SK-N-SH treated with all-trans-retinoic acid at 6 μM for 48 hours (cell line): Measurements from ENCODE around the gene POLR3B.

Experiments used
- ATAC-seq: fragments of 200-7000 bp; cut with Tn5 transposase; 3 replicates; pipeline ENCODE4 v1.9.1; 2020; ENCODE audit warnings: mild to moderate bottlenecking, moderate library complexity
- BACH2 ChIP-seq: fragments of 250-450 bp; sonication (Bioruptor Pico); IDR thresholded peaks from 2 replicates; pipeline ENCODE4 v1.9.0; 2021; ENCODE audit warnings: mild to moderate bottlenecking, borderline replicate concordance
- CREB5 ChIP-seq: fragments of 250-450 bp; sonication (Bioruptor Pico); IDR thresholded peaks from 2 replicates; pipeline ENCODE4 v1.5.1; 2020; ENCODE audit warnings: low read depth, mild to moderate bottlenecking, moderate library complexity
- CSDC2 ChIP-seq: fragments of 250-450 bp; sonication (Bioruptor Pico); IDR thresholded peaks from 2 replicates; pipeline ENCODE4 v1.5.0; 2020; ENCODE audit warnings: mild to moderate bottlenecking, moderate library complexity
- ESRRG ChIP-seq: fragments of 250-450 bp; sonication (Bioruptor Pico); IDR thresholded peaks from 2 replicates; pipeline ENCODE4 v1.6.1; 2021; ENCODE audit warnings: mild to moderate bottlenecking
- GLIS3 ChIP-seq: fragments of 250-450 bp; sonication (Bioruptor Pico); IDR thresholded peaks from 2 replicates; pipeline ENCODE4 v1.5.0; 2020; ENCODE audit warnings: mild to moderate bottlenecking, moderate library complexity
- ISL1 ChIP-seq: fragments of 250-450 bp; sonication (Bioruptor Pico); IDR thresholded peaks from 2 replicates; pipeline ENCODE4 v2.1.2; 2022; ENCODE audit warnings: mild to moderate bottlenecking, moderate library complexity
- OSR1 ChIP-seq: fragments of 250-450 bp; sonication (Bioruptor Pico); IDR thresholded peaks from 2 replicates; pipeline ENCODE4 v1.8.0; 2022; ENCODE audit warnings: moderate library complexity, mild to moderate bottlenecking, inconsistent platforms
- PPARA ChIP-seq: fragments of 250-450 bp; sonication (Bioruptor Pico); IDR thresholded peaks from 2 replicates; pipeline ENCODE4 v1.5.0; 2020; ENCODE audit warnings: mild to moderate bottlenecking, borderline replicate concordance
- RARB ChIP-seq: fragments of 250-450 bp; sonication (Bioruptor Pico); IDR thresholded peaks from 2 replicates; pipeline ENCODE4 v1.8.0; 2021; ENCODE audit warnings: mild to moderate bottlenecking, moderate library complexity
- SNAI2 ChIP-seq: fragments of 250-450 bp; sonication (Bioruptor Pico); IDR thresholded peaks from 2 replicates; pipeline ENCODE4 v1.5.0; 2020; ENCODE audit warnings: mild to moderate bottlenecking, moderate library complexity
- TCF4 ChIP-seq: fragments of 250-450 bp; sonication (Bioruptor Pico); IDR thresholded peaks from 2 replicates; pipeline ENCODE4 v1.8.0; 2021; ENCODE audit warnings: mild to moderate bottlenecking, moderate library complexity, borderline replicate concordance
- ZC3H10 ChIP-seq: fragments of 250-450 bp; sonication (Bioruptor Pico); IDR thresholded peaks from 2 replicates; pipeline ENCODE4 v1.5.1; 2021; ENCODE audit warnings: mild to moderate bottlenecking, moderate library complexity
- ZFP3 ChIP-seq: fragments of 250-450 bp; sonication (Bioruptor Pico); IDR thresholded peaks from 2 replicates; pipeline ENCODE4 v1.5.0; 2020; ENCODE audit warnings: mild to moderate bottlenecking, moderate library complexity
- ZFP30 ChIP-seq: fragments of 450-650 bp; formaldehyde crosslinking; IDR thresholded peaks from 2 replicates; pipeline ENCODE4 v1.5.0; 2022; ENCODE audit warnings: mild to moderate bottlenecking, moderate library complexity
- ZNF8 ChIP-seq: fragments of 450-650 bp; formaldehyde crosslinking; IDR thresholded peaks from 2 replicates; pipeline ENCODE4 v1.5.0; 2020; ENCODE audit warnings: mild to moderate bottlenecking, moderate library complexity
- TF ChIP-seq, protein P1 (sequence below): fragments of 250-450 bp; sonication (Bioruptor Pico); IDR thresholded peaks from 2 replicates; pipeline ENCODE4 v1.8.0; 2020; ENCODE audit warnings: mild to moderate bottlenecking, moderate library complexity, borderline replicate concordance
- TF ChIP-seq, protein P2 (sequence below): fragments of 250-450 bp; sonication (Bioruptor Pico); IDR thresholded peaks from 2 replicates; pipeline ENCODE4 v1.5.1; 2021; ENCODE audit warnings: mild to moderate bottlenecking, moderate library complexity
- TF ChIP-seq, protein P3 (sequence below): fragments of 250-450 bp; sonication (Bioruptor Pico); IDR thresholded peaks from 2 replicates; pipeline ENCODE4 v1.5.0; 2020; ENCODE audit warnings: mild to moderate bottlenecking, moderate library complexity

Gene POLR3B

DNA sequence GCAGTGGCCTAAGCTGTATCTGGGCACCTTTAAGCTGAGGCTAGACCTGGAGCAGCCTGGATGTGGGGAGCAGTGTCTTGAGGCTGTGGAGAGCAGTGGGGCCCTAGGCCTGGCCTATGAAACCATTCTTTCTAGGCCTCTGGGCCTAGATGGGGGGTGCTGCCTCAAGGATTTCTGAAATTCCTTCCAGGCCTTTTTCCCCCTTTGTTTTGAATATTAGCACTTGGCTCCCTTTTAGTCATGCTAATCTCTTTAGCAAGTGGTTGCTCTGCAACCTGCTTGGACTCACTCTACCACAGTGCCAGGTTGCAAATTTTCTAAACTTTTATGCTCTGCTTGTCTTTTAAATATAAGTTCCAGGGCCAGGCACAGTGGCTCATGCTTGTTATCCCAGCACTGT, 183.7 kb downstream of the POLR3B start:
- TF ChIP-seq CSDC2 (CRISPR knock-in tag) = no peak
- TF ChIP-seq, all 23 proteins: peak for 0
- ATAC-seq = no peak

- no peak for ATAC-seq
- TF ChIP-seq, protein P1, sequence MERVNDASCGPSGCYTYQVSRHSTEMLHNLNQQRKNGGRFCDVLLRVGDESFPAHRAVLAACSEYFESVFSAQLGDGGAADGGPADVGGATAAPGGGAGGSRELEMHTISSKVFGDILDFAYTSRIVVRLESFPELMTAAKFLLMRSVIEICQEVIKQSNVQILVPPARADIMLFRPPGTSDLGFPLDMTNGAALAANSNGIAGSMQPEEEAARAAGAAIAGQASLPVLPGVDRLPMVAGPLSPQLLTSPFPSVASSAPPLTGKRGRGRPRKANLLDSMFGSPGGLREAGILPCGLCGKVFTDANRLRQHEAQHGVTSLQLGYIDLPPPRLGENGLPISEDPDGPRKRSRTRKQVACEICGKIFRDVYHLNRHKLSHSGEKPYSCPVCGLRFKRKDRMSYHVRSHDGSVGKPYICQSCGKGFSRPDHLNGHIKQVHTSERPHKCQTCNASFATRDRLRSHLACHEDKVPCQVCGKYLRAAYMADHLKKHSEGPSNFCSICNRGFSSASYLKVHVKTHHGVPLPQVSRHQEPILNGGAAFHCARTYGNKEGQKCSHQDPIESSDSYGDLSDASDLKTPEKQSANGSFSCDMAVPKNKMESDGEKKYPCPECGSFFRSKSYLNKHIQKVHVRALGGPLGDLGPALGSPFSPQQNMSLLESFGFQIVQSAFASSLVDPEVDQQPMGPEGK = no peak
- TF ChIP-seq, protein P2, sequence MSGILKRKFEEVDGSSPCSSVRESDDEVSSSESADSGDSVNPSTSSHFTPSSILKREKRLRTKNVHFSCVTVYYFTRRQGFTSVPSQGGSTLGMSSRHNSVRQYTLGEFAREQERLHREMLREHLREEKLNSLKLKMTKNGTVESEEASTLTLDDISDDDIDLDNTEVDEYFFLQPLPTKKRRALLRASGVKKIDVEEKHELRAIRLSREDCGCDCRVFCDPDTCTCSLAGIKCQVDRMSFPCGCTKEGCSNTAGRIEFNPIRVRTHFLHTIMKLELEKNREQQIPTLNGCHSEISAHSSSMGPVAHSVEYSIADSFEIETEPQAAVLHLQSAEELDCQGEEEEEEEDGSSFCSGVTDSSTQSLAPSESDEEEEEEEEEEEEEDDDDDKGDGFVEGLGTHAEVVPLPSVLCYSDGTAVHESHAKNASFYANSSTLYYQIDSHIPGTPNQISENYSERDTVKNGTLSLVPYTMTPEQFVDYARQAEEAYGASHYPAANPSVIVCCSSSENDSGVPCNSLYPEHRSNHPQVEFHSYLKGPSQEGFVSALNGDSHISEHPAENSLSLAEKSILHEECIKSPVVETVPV = no peak
- TF ChIP-seq PPARA (no peak), ZC3H10 (CRISPR knock-in tag) (no peak), CSDC2 (CRISPR knock-in tag) (no peak), CREB5 (no peak), ZFP30 (CRISPR knock-in tag) (no peak), ESRRG (no peak), RARB (CRISPR knock-in tag) (no peak), ZFP3 (no peak), ZNF8 (no peak), OSR1 (CRISPR knock-in tag) (no peak), TCF4 (CRISPR knock-in tag) (no peak), GLIS3 (CRISPR knock-in tag) (no peak), SNAI2 (no peak), BACH2 (CRISPR knock-in tag) (no peak), ISL1 (CRISPR knock-in tag) (no peak)
- TF ChIP-seq, protein P3, sequence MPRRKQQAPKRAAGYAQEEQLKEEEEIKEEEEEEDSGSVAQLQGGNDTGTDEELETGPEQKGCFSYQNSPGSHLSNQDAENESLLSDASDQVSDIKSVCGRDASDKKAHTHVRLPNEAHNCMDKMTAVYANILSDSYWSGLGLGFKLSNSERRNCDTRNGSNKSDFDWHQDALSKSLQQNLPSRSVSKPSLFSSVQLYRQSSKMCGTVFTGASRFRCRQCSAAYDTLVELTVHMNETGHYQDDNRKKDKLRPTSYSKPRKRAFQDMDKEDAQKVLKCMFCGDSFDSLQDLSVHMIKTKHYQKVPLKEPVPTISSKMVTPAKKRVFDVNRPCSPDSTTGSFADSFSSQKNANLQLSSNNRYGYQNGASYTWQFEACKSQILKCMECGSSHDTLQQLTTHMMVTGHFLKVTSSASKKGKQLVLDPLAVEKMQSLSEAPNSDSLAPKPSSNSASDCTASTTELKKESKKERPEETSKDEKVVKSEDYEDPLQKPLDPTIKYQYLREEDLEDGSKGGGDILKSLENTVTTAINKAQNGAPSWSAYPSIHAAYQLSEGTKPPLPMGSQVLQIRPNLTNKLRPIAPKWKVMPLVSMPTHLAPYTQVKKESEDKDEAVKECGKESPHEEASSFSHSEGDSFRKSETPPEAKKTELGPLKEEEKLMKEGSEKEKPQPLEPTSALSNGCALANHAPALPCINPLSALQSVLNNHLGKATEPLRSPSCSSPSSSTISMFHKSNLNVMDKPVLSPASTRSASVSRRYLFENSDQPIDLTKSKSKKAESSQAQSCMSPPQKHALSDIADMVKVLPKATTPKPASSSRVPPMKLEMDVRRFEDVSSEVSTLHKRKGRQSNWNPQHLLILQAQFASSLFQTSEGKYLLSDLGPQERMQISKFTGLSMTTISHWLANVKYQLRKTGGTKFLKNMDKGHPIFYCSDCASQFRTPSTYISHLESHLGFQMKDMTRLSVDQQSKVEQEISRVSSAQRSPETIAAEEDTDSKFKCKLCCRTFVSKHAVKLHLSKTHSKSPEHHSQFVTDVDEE = no peak
- TF ChIP-seq, all 23 proteins: peak for 0
Observed at GRCh38 chr12:106551410-106551809, 193.9 kb downstream of the POLR3B start.

DNA sequence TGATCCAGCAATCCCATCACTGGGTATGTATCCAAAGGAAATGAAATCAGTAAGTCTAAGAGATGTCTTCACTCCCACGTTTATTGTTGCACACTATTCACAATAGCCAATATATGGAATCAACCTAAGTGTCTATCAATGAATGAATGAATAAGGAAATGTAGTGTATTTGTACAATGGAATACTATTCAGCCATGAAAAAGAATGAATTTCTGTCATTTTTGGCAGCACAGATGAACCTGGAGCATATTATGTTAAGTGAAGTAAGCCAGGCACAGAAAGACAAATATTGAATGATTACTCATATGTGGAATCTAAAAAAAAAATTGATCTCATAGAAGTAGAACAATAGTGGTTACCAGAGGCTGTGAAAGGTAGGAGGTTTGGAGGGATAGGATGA, 194.7 kb downstream of the POLR3B start:
- TF ChIP-seq ESRRG (no peak), ZFP30 (CRISPR knock-in tag) (no peak), GLIS3 (CRISPR knock-in tag) (no peak), BACH2 (CRISPR knock-in tag) (no peak), RARB (CRISPR knock-in tag) (no peak), ISL1 (CRISPR knock-in tag) (no peak), CSDC2 (CRISPR knock-in tag) (no peak), CREB5 (no peak)
- TF ChIP-seq, protein P3 = no peak
- TF ChIP-seq, protein P2 = no peak
- no peak for ATAC-seq
